ENCODE data around the gene SF3A2.

SF3A2 gene

GRCh38 chr19:2226840-2227360 lies 9.7 kb upstream of the SF3A2 start:
- DNase-seq (ENCODE audit: low read depth in 2 of 2): no peak

- no peak for DNase-seq (ENCODE audit: low read depth in 2 of 2)
Observed at GRCh38 chr19:2227415-2228156, 9.0 kb upstream of the SF3A2 start.

- no peak for DNase-seq (ENCODE audit: low read depth in 2 of 2)
Observed at GRCh38 chr19:2228157-2229030, 8.2 kb upstream of the SF3A2 start.

- no peak for DNase-seq (ENCODE audit: low read depth in 2 of 2)
Observed at GRCh38 chr19:2229103-2230032, 7.3 kb upstream of the SF3A2 start.

GRCh38 chr19:2230033-2230531 lies 6.5 kb upstream of the SF3A2 start:
- no peak for DNase-seq (ENCODE audit: low read depth in 2 of 2)

- no peak for DNase-seq (ENCODE audit: low read depth in 2 of 2)
Observed at GRCh38 chr19:2230807-2231533, 5.7 kb upstream of the SF3A2 start.

GRCh38 chr19:2231621-2232221 lies 4.9 kb upstream of the SF3A2 start:
- no peak for DNase-seq (ENCODE audit: low read depth in 2 of 2)

- DNase-seq (ENCODE audit: low read depth in 2 of 2): no peak
Observed at GRCh38 chr19:2232286-2233151, 4.1 kb upstream of the SF3A2 start.

GRCh38 chr19:2233601-2234280 lies 2.9 kb upstream of the SF3A2 start:
- DNase-seq (ENCODE audit: low read depth in 2 of 2): no peak

GRCh38 chr19:2234996-2235380 lies 1.6 kb upstream of the SF3A2 start:
- DNase-seq (ENCODE audit: low read depth in 2 of 2): no peak

GRCh38 chr19:2235381-2236063 lies 1.1 kb upstream of the SF3A2 start:
- DNase-seq (ENCODE audit: low read depth in 2 of 2): no peak

- DNase-seq (ENCODE audit: low read depth in 2 of 2): no peak
Observed at GRCh38 chr19:2236064-2236313, 635 bp upstream of the SF3A2 start.

GRCh38 chr19:2237051-2237868 lies 636 bp downstream of the SF3A2 start:
- DNase-seq (ENCODE audit: low read depth in 2 of 2): no peak

- no peak for DNase-seq (ENCODE audit: low read depth in 2 of 2)
Observed at GRCh38 chr19:2237869-2238153, 1.2 kb downstream of the SF3A2 start.

- no peak for DNase-seq (ENCODE audit: low read depth in 2 of 2)
Observed at GRCh38 chr19:2239173-2239572, 2.5 kb downstream of the SF3A2 start.

GRCh38 chr19:2239771-2240770 lies 3.4 kb downstream of the SF3A2 start:
- DNase-seq (ENCODE audit: low read depth in 2 of 2): no peak
